ENCODE measurements around the gene RBP3. TPM values are rescaled to one million over a fixed set of nuclear protein-coding genes. Genes with fewer than 3 reads are reported as not detected.

The RBP3 gene
- not detected for total RNA-seq

- DNase-seq (ENCODE audit: low spot score): no peak
These were observed at the start of gene RBP3 for GRCh38 chr10:47348138-47348651. RBP3 (plus strand) TSS chr10:47348363; CDS start chr10:47348485, 122 bp downstream.

DNA sequence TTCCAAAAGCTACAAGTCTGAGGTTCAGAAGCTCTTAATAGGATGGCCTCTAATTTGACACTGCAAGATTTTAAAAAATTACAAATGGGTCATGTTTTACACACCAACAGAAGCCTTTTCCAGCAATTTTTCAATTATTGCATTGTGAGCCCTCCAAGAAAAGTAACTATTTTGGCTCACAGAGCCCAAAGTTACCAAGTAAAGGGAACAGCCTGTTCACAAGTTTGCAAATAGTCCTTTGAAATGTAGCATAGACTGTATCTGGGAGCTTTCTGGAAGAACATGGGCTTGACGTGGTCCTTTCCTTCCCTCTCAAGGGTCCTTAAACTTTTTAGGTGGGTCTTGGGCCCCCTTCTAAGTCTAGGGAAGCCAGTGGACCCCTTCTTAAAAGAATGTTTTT is 49.4 kb upstream of the RBP3 start:
- DNase-seq (ENCODE audit: low spot score): no peak

GRCh38 chr10:47299611-47300428 is 48.3 kb upstream of the RBP3 start, which contains the start of gene GDF10:
GDF10 (plus strand) TSS chr10:47300197; CDS start chr10:47300652, 455 bp downstream.
- DNase-seq (ENCODE audit: low spot score): no peak

GRCh38 chr10:47300429-47300931 is 47.7 kb upstream of the RBP3 start:
- DNase-seq (ENCODE audit: low spot score): no peak

- DNase-seq (ENCODE audit: low spot score): no peak
These were observed 46.3 kb upstream of the RBP3 start for GRCh38 chr10:47301833-47302232.

DNA sequence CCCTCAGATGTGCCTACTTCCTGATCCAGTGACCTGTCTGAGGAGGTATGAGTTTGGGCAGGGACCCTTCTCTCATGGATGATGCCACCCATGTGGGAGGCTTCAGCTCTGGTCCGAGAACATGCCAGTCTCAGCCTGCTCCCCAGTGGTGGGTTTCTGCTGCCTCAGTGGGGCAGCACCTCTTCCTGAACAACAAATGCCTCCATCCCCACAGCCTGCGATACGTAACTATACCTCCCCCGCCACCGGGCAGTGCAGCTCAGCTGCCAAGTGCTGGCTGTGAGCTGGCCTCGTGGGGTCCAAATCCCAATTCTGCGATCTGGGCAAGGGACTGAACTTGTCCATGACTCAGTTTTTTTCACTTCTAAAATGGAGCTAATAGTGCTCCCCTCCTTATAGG is 45.1 kb upstream of the RBP3 start:
- no peak for DNase-seq (ENCODE audit: low spot score)

GRCh38 chr10:47303866-47304265 is 44.3 kb upstream of the RBP3 start:
- no peak for DNase-seq (ENCODE audit: low spot score)

DNA sequence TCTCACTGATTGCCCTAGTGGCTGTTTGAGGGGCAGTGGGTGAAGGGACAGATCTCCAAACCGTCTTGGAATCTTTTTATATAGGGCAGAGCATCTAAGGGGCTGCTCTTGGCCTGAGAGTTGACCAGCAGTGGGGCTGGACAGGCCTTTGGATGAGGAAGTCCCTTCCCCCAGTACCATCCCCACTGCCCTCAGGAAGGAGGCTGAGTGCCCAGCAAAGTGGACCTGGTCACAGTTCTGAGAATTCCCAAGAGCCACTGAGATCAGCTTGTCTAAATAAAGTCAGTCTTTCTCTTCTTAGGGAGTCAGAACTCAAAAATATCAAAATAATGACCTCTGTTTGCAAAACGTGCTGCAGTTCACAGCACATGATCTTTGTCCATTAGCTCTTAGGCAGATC is 42.6 kb upstream of the RBP3 start:
- DNase-seq (ENCODE audit: low spot score): no peak

GRCh38 chr10:47306387-47307210 is 41.6 kb upstream of the RBP3 start:
- no peak for DNase-seq (ENCODE audit: low spot score)

- no peak for DNase-seq (ENCODE audit: low spot score)
These were observed 40.8 kb upstream of the RBP3 start for GRCh38 chr10:47307381-47307780.

DNA sequence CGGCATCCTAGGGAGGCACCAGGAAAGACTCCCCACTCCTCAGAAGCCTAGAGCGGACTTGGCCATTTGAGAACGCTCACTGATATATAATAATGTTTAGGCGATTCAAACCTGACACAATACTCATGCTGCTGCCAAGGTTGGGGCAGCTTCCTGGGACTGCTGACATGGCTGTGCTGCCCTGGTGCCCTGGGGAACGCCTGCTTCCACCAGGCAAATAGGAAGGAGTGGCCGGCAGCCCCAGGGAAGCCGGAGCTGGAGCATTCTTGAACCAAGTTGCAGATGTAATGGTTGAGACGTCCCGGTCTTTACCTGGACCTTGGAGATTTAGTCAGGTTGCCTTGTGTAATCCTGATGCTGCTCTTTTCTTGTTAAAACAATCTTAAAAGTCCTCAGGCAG is 39.4 kb upstream of the RBP3 start:
- no peak for DNase-seq (ENCODE audit: low spot score)

GRCh38 chr10:47309408-47310089 is 38.6 kb upstream of the RBP3 start:
- no peak for DNase-seq (ENCODE audit: low spot score)

DNA sequence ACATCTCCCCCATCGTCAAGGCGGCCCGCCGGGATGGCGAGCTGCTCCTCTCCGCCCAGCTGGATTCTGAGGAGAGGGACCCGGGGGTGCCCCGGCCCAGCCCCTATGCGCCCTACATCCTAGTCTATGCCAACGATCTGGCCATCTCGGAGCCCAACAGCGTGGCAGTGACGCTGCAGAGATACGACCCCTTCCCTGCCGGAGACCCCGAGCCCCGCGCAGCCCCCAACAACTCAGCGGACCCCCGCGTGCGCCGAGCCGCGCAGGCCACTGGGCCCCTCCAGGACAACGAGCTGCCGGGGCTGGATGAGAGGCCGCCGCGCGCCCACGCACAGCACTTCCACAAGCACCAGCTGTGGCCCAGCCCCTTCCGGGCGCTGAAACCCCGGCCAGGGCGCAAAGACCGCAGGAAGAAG is 38.1 kb upstream of the RBP3 start:
- DNase-seq (ENCODE audit: low spot score): no peak

DNA sequence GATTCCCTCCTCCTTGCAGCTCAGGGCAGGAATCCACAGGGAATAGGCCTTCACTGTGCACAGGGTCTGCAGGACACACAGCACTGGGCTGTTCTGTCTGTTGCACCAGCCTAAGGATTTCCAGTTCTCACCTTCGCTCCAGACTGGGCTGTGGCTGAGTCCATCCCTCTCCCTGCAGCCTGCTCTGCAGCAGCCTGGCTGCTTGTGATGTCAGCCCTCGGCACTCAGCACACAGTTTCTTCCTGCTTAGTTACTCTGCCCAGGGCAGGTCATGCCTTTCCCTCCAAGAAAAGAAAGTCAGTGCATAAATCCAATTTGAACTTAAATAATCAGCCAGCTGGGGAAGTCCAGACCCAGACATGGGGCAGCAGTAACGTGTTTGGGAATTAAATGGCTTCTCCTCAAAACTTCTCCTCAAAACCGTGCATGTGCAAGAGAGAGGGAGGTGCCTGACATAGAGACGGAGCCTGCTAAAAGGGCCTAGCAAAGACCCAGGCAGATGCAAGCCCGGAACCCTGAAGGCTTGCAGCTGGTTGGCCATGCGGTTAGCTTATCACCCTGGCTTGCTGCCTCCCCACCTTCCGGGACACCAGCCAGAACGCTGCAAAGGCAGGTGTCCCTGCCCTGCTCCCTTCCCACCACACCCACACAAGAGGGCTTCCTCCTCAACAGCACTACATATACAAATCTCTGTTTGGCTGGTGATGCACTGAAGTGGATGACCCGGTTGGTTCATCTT is 36.8 kb upstream of the RBP3 start:
- no peak for DNase-seq (ENCODE audit: low spot score)

GRCh38 chr10:47311932-47312662 is 36.1 kb upstream of the RBP3 start:
- peak; percentile 89 for DNase-seq (ENCODE audit: low spot score)

- no peak for DNase-seq (ENCODE audit: low spot score)
These were observed 35.5 kb upstream of the RBP3 start for GRCh38 chr10:47312663-47312995.

DNA sequence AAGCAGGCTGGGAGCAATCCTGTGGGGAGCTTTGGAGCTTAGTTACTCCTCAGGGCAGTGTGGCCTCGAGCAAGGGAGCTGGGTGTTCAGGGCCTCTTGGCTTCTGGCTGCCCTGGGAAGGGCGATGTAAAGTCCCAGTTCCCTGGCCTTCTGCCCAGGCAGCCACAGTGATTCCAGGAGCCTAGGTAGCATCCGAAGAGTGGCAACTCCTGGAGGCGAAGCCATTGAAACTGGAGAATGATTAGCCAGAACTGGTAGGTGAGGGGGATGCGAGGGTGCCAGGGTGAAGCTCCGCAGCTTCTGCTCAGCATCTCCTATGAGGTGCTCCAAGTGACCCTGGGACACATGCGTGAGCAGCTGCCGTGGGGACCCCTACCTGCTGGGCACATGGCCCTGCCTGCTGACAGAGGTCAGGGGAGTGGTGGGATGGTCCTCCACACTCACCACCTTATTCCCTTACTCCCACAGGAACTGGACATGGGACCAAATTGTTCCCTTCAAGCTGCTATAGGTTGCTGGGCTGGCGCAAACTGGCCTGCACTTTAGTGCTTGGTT is 33.7 kb upstream of the RBP3 start:
- DNase-seq (ENCODE audit: low spot score): no peak

- DNase-seq (ENCODE audit: low spot score): no peak
These were observed 32.7 kb upstream of the RBP3 start for GRCh38 chr10:47315421-47315820.

DNA sequence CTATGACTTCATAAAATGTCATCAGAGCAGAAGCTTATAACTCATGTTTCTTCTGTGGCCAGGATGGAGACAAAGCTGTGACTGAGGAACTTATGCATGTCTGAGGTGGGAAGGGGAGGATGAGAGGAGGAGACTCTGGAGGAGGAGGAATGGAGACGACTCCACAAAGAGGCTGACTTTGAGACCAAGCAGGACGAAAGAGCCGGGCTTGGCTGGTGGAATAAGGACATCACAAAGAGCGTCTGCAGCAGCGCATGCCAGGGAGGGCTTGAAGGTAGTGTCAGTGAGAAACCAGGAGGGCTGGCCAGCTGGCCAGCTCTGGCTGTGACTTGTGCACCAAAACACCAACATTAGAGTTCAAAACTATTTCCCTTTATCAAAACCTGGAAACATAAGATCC is 32.0 kb upstream of the RBP3 start:
- DNase-seq (ENCODE audit: low spot score): no peak

- DNase-seq (ENCODE audit: low spot score): no peak
These were observed 30.9 kb upstream of the RBP3 start for GRCh38 chr10:47317251-47317650.

Data from ureter (tissue), 1 donor.